HFF-Myc (cell line): Measurements from ENCODE around the gene FOXP1.

Source experiments
- DNase-seq: peaks from one replicate; pipeline ENCODE4 v3.0.0-alpha.2; 2011; ENCODE audit warnings: low read depth; ENCODE audit errors: extremely low read depth
- H3K4me3 ChIP-seq: replicated peaks from 2 replicates; pipeline ENCODE4 v1.5.1; 2011; ENCODE audit warnings: low read depth, mild to moderate bottlenecking, control low read depth, low read length
- CTCF ChIP-seq: IDR thresholded peaks from 2 replicates; pipeline ENCODE4 v1.5.1; 2012; ENCODE audit warnings: mild to moderate bottlenecking, low read depth, low read length, control low read depth; ENCODE audit errors: missing control alignments

Gene FOXP1

GRCh38 chr3:71078199-71078598, 505.3 kb downstream of the FOXP1 start:
- no peak for TF ChIP-seq CTCF
- DNase-seq = no peak
- no peak overlapping the region for H3K4me3 ChIP-seq

DNA sequence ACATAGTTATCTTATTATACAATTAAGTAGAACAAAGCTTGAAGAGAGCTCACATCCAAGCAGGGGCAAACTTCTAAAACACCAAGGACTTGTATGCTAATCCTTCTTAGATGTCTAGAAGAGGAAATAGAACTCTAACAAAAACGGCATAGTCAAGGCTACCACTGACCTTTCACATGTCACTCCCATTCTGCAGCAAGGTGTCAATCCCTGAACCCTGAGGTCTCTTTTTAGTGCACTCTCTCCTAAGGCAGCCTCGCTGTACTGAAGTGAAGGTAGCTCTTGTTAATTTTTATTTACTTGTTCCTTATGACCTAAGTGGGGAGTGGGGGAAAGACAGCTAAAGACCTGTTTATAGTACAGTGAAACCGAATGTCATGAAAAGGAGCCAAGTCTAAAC, 506.5 kb downstream of the FOXP1 start:
- no peak for TF ChIP-seq CTCF
- H3K4me3 ChIP-seq = no peak overlapping the region
- DNase-seq = no peak

GRCh38 chr3:71076361-71077002, 507.0 kb downstream of the FOXP1 start:
- H3K4me3 ChIP-seq = no peak overlapping the region

DNA sequence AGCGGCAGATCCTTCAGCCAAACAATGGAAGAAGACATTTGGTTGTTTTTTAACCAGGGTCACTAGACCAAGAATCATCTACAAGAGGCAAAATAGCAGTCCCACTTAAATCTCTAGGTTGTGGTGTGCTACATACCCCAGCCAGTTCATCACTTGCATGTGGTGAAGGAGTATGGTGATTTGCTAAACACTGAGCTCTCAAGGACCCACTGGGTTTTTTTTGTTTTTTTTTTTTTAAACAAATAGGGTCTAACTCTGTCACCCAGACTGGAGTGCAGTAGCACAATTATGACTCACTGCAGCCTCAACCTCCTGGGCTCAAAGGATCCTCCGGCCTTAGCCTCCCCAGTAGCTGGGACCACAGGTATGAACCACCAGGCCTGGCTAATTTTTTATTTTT, 508.0 kb downstream of the FOXP1 start:
- H3K4me3 ChIP-seq = no peak overlapping the region
- no peak for TF ChIP-seq CTCF
- DNase-seq = no peak

More at GRCh38 chr3:71076361-71077002, 507.0 kb downstream of the FOXP1 start:
- DNase-seq = no peak
- no peak for TF ChIP-seq CTCF

- no peak for DNase-seq
Measured at GRCh38 chr3:71074423-71074822, 509.1 kb downstream of the FOXP1 start.

GRCh38 chr3:71072986-71073385, 510.5 kb downstream of the FOXP1 start:
- no peak for TF ChIP-seq CTCF
- DNase-seq = no peak
- no peak overlapping the region for H3K4me3 ChIP-seq

More at GRCh38 chr3:71074423-71074822, 509.1 kb downstream of the FOXP1 start:
- no peak overlapping the region for H3K4me3 ChIP-seq
- TF ChIP-seq CTCF = no peak

DNA sequence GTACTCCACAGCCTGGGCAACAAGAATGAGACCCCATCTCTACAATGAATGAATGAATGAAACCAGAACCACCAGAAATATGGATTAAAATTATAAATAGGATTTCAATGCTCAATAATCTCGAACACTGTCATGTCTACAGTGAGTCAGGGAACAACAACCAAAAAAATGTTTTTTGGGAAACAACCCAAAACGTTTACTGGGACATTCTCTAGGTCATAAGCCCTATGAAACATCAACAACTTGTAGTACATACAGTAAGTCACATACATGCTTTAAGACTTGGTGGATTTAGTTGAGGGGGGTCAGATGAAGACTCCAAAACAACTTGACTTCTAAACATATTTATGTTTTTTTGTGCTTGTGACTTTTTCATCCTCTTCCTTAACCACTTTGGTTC, 511.2 kb downstream of the FOXP1 start:
- no peak for DNase-seq
- TF ChIP-seq CTCF = no peak
- no peak overlapping the region for H3K4me3 ChIP-seq
